HG03135 (cell line): Measurements from ENCODE around the gene LRRC74B.
"Not testable (repeated sequence)": the region's sequence is repeated elsewhere in the genome, so short reads cannot be mapped to it uniquely, and the experiment has no call there.

Source experiments
- ATAC-seq: cut with Tn5 transposase; IDR thresholded peaks from one replicate; pipeline ENCODE4 v1.9.1; 2021; ENCODE audit warnings: mild to moderate bottlenecking, moderate library complexity; ENCODE audit not compliant: unreplicated experiment

LRRC74B gene, protein sequence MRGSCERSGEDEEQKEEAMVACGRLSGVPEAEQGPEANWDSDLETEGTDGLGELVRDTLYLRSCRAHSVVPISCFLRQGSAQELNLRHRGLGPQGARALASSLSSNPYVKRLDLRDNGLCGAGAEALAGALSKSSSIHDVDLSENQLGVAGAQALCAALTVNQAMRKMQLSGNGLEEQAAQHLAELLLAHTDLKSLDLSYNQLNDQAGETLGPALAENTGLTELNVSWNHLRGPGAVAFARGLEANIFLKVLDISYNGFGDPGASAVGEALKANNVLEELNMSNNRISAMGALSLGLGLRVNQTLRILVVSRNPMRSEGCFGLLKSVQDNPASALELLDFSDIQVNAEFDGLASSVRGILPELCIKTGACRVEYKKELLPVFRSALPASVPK

DNA sequence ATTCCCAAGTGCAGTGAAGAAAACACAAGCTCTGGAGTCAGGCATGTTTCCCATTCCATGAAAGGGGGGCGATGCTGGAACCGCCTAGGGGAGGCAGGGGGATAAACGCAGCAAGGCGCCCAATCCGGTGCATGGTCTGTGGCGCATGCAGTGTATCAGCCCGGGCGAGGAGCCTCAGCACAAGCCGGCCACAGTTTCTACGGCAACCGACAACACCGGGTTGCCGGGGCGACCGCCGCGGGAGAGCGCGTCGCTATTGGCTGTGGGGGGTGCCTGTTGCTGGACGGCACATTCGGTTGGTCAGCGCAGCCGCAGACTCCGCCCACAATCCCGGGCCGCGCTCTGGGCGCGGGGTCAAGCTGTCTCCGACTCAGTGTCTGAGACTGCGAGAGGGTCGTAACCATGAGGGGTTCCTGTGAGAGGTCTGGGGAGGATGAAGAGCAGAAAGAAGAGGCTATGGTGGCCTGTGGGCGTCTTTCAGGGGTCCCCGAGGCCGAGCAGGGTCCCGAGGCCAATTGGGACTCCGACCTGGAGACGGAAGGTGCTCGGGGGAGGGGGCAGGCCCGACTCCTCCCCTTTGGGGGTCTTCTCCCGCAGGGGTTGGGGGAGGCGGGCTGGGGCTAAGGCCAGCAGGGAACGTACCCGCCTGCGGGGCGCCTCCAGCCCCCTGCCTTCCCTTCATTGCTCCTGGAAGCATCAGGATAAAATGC, at the start of gene LRRC74B:
Gene LRRC74B (plus strand): TSS at position 362 of the 710 bp plus-strand sequence. CDS start 41 bp downstream, at position 403.
- peak; percentile 76 for ATAC-seq

DNA sequence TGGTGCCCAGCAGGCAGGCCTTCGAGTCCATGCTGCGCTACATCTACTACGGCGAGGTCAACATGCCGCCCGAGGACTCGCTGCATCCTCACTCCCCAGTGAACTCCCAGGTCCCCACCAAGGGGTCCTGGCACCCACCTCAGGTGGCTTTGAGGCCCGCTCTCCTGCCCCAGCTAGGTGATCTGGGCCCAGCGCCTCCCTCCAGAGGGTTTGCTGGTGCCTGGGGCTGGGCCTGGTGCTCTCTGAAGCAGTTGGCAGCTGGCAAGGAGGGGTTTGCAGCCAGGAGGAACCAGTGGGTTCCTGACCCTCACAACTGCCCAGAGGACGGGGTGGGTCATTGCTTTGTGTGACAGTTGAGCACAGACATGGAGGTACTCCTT, 49.7 kb upstream of the LRRC74B start:
- no peak for ATAC-seq

DNA sequence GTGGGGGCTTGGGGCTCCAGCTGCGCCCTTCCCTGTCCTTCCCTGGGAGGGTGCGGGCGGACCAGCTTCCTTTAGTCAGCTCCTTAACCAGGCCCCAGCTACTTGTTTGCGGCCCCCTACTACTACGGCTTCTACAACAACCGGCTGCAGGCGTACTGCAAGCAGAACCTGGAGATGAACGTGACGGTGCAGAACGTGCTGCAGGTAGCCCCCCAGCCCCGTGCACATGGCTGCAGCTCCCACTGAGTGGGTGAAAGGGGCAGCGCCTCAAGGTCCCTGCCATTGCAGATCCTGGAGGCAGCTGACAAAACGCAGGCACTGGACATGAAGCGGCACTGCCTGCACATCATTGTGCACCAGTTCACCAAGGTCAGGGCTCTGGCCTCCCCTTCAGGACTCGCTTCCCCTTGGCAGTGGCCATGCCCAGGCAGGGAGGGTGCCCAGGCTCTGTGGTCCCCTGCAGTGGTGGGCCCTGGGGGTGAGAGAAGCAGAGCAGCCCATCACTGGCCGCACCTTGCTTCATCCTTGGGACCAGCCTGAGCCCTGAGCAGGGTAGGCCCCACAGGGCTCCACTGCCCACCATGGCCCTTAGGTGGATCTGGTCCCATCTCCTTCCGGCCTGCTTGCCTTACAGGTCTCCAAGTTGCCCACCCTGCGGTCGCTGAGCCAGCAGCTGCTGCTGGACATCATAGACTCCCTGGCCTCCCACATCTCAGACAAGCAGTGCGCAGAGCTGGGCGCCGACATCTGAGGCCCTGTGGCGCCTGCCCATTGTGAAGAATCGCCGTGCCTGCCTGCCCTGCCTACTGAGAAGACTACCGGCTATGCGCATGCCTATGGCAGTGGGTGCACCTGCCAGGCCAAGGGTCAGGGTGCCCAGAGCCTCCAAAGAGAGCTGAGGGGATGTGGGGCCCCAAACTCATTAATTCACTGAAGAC, 48.9 kb upstream of the LRRC74B start:
- ATAC-seq = no peak

DNA sequence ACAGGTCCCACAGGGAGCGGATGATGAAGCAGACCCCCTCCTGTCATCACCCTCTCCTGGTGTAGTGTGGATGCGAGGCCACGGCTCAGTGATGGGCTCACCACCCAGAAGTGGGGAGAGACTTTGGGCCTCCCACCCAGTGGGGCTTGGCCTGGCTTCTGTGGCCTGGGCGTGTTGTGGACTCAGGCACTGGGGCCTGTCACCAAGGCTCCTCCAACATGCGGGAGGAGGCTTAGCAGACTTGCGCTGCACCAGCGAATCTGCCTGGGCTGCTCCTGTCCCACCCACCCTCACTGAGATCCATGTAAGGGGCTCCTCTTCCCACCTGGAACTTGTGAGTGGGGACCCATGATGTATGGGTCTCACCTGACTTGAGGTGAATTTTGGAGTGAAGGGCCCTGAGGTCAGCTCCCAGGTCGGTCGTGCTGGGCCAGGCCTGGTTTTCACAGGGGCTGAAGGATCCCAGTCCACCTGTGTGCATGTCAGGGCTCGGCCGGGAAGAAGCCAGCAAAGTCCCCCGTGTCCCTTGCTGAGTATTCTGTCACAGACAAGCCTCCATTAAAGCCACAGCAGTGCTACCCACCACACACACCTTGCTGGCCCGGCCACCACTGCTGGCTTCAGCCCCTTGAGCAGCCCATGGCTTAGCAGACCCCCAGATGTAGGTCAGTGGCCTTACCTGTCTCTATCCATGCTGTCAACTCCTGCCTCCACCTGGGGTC, 48.0 kb upstream of the LRRC74B start:
- ATAC-seq = no peak

DNA sequence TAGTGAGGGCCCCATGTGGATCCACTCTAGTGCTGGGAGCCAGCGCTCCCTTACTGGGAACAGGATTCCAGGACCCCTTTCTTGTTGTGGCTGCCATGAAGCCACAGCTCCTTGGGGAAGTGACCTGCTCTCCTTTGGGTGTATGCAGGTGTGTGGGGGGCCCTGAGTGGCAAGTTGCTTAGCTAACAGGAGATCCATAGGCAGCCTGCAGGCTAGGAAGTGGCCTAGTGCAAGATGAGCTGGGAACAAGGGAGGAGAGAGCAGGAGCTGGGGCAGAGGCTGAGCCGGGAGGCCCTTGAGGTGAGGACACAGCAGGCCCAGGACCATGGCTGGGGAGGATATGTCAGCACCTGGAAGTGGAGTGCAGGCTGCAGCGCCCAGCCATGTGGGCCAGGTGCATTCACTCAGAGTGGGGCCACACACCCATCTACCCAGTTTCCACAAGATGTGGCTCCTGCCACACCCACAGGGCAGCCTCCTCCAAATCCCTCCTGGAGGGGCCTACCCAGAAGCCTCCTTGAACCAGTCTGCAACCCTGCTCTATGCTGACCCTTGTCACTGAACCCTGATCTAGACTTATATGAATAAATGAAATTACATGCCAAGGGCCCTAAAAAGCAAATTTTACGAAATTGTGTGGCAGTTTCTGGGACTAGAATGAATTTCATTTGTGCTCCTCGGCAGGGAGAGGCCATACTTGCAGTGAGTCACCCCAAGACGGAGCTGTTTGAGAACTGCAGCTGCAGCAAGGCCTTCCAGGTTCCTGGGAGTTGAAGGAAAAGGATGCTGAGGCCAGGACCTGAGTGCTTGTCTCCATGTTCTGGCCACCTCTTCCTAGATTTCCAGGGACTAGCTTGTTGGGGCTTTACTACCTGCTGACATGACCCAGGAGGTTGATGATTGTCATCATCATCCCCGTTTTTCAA, 47.1 kb upstream of the LRRC74B start:
- ATAC-seq = no peak

DNA sequence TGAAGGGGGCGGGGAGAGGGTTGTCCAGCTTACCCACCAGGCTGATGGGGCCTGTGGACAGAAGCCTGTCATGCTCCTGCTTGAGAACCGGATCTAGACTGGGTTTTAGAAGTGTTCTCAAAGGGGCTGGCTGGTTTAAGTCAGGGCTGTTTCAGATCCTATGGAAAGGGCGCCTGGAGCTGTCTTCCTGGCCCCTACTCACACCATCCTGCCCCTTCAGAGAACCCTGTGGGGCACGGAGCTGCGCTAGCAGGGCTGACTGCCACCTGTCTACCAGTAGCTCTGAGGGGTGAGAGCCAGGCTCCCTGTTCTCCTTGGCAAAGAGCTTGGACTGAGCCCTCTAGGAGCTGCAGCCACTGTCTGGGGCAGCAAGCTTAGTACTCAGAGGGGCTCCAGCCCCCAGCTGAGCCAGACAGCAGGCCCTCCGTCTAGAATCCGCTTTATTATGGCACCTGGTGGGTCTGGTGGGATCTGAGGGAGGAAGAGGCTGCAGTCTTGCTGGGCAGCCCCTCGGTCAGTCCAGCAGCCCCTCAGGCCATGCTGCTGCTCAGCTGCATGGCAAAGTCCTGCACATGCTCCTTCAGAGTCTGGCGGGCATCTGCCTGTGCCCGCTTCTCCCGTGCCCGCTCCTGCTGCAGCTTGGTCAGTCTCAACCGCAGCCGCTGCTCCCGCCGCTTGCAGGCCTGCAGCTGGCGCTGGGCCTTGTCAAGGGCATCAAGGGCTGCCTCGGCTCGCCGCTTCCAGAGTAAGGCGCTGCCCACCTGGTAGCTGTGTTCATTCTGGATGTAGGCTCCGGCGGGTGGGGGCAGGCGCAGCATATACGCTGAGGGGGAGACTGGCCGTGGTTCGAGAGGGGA, 46.2 kb upstream of the LRRC74B start:
- no peak for ATAC-seq

DNA sequence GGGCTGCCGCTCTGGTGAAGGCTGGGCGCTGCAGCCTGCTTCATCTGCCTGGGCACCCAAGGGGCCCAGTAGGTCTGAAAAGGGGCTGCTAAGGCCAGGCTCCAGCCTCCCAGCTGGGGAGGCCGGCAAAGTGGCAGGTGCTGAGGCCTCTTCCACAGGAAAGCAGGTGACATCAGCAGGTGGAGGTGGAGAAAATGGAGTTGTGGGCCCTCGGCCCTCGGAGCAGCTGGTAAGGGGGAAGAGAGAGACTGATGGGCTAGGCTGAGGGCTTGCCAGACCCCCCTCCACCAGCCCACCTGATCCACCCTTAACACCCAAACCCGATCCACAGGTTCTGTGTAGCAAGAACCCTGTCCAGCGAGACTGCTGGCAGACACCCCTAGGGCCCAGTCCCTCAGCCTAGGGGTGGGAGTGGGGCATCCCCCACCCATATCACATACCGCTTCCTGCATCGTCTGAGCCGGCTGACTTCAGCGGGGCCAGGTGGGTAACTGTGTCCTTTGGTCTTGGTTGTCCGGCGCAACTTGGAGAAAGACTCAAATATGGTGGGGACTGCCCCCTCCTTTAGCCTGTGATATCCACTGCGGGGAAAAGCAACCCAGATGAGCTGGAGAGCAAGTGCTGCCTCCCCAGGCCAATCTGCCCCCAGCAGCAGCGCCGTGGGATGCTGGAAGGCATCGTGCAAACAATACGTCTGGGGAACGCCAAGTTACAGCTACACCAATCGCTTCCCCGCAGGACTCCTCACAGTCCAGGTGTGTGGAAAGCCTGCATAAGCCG, 45.3 kb upstream of the LRRC74B start:
- no peak for ATAC-seq

DNA sequence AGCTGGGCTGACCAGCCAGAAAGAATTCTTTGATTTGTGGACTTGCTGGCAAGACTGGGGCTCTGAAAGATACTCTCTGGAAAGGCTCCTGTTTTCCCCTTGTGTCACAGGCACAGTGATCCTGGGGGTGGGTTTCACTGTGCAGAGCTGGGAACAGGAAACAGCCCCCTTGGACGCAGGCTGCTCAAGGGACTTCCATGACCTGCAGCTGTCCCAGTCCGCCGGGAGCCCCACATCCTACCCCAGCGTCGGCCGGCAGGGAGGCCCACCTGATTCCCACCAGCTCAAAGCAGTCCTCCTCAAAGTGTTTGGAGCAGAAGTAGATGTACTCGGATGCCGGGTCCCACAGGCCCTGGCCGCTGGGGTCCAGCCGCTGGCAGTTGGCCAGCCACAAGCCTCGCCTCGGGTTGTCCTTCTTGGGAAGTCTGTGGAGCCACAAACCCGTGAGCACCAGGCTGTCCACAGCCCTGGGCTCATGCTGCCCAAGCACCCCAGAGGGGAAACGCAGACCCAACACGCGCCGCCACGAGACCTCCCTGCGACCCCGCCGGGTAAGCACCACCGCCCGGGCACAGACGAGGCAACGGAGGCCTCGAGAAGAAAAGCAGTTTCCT, 44.7 kb upstream of the LRRC74B start:
- ATAC-seq = no peak

DNA sequence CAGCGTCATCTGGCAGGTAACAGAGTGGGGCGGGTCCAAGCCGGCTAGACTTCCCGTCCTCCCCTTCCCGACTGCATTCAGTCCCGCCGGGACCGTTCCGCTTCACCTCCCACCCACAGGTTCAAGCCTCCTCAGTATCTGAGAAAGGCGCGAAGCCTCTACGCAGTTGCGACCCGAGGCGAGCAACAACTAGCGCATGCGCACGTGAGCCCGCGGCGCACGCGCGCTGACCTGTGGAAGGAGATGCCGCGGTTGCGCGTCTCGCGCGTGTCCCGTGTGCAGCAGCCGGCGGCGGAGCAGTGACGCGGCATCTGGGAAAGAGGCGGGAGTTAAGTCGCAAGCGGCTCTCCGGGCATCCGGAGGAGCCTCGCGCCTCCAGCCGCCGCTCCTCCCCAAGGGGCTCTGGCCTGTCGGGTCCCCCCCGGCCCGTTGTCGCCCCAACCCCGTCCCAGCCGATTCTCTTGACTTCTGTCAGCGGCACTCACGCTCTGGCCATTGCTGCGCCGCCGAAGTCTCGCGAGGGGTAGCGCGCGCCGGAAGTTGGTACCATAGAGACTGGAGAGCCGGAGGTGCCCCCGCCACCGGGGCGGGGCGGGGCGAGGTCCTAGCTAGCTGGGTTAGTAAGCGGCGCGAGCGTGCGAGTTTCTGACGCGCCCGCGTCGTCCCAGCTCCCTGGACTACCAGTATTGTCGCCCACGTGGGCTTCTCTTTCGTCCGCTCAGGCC, 44.0 kb upstream of the LRRC74B start, which contains the start of gene THAP7:
Gene THAP7 (minus strand): TSS at position 518 of the 725 bp plus-strand sequence. CDS start 207 bp downstream, at position 311.
- peak; percentile 83 for ATAC-seq

DNA sequence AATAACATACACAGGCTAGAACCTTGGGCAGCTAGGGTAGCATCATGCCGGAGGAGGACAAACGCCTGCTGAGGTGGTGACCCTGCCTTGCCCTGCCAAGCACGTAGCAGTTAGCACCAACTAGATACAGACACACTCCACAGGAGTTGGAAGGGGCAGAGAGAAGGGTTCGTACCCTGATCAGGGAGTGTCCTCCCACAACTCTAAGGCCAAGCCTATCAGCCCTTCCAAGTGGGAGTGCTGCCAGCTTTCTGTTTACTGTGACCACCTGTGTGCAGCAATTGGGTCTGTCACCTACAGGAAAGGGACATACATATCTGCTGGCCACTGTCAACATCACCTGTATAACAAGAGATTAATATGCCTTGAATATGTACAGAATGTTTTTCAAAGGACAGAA, 42.0 kb upstream of the LRRC74B start:
- no peak for ATAC-seq

DNA sequence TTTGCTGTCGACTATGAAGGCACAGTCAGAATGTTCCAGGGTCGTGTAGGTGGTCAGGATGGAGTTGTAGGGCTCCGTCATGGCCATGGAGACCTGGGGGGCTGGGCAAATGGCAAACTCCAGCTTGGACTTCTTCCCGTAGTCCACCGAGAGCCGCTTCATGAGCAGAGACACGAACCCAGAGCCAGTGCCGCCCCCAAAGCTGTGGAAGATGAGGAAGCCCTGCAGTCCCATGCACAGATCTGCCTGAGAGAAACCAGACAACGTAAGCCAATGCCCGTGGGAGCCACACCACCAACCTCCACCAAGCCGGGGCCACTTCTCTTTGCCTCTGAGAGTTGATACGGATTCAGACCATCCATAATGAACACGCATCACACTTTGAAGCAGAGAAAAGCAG, 36.5 kb upstream of the LRRC74B start:
- not testable (repeated sequence) for ATAC-seq

DNA sequence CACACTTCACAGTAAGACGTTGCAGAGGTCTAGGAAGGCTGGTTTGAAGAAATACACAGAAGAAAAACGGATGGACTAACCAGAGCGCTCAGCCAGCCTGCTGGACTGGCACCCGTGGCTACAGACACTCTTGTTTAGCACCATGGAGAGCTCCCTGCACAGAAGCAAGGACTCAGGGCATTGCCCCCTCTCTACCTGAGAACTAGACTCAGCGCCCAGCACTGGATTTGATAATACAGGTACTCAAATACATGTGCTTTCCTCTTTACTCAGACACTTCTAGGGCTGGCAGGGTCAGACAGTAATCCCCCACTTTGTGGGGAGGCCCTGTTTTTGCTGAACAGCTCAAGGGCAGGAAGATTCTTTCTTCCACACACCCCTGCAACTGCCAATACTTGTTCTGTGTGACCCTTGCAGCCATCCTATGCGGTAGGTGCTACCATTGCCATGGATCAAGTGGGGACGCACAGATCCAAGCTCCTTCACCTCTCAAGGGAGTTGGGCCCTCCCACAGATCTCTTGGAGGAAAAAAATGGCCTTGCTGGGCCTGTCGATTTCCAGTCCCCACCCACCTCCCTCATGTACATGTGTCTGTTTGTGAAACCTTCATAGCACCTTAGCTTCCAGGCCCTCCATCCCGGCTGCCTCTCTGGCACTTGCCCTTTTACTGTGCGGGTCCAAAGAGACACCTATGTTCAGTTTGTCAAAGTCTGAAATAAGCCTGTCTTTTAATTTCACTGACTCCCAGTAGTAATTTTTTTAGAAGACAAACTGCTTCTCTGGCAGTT, 35.9 kb upstream of the LRRC74B start:
- no peak for ATAC-seq

DNA sequence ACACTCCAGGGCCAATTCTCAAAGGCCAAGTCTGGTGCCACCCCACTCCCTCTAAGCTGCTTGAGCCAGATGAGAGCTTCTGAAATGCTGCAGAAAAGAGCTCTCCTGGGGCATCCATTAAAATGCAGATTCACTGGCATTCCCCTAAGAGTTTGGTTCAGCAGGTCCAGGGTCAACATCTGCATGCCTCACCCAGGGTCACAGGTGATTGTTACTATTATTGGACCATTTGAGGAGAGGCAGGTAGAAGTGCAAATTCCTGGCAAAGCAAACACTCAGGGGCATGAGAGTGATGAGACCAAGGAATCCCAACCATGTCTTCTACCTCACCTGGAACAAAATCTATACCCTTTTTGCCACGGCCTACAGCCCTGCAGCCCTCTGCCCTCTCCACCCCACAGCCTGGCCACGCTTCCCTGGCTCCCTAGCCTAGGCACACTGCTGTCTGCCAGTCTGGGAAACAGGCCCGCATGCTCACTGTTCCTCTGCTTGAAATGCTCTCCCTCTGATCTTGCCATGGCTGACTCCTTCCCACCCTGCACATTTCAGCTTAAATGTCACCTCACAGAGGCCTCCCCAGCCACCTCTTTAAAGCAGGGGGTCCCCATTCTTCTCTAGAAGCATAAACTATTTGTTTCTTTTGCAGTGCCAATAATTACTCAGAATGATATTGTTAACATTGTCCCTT, 35.2 kb upstream of the LRRC74B start:
- ATAC-seq = no peak

DNA sequence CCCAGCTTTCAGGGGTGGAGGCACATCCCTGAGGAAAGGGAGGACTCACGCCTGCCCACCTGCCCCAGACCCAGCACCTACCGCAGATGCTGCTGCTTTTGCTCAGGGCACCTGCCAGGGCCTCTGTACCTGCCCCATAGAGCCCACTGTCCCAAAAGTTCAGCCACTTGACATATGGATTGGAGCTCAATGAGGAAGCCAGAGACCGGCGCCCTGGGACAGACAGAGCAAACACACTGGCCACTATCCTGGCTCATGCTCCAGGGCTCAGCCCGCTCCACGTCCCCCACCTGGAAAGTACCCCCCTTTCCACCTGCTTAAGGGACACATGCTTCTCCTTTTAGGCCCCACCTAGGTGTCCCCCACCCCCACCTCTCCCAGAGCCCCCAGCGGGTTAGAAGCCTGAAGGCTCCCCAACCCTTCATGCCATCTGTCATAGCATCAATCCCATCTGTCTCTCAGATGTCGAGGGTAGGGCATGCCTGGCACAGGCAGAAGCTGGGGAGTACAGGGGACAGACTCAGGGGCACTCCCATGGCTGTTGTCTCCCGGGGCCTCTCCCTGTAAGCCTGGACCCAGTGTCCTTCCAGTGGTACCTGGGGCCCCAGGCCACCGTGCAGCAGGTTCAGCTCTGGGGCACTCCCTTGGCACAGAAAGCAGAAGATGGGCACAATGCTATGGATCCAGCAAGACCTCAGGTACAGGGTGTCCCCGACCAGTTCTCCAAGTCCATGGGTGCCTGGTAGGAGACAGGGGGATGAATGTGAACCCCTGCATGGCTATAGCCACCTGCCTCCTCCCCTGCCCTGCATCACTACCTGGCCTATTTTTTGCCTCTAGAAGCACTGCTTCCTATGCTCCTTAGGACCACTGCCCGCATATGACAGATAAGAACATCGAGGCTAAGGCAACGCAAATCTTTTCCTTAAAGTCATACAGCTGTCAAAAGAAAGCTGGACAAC, 33.0 kb upstream of the LRRC74B start:
- no peak for ATAC-seq
